Colonic mucosa (tissue), 4 donors: Measurements from ENCODE around the gene DGLUCY. TPM values are rescaled to one million over a fixed set of nuclear protein-coding genes. Genes with fewer than 3 reads are reported as not detected.

ENCODE experiments used
- DNase-seq: peaks from one replicate; pipeline ENCODE4 v3.0.0-alpha.2; 2020
- H3K27ac ChIP-seq: fragments of 200-600 bp; one replicate; pipeline ENCODE4 v1.8.0; 2021
- H3K27me3 ChIP-seq: fragments of 200-600 bp; one replicate; pipeline ENCODE4 v1.8.0; 2021
- H3K36me3 ChIP-seq: fragments of 200-600 bp; one replicate; pipeline ENCODE4 v1.8.0; 2021
- H3K4me1 ChIP-seq: fragments of 200-600 bp; one replicate; pipeline ENCODE4 v1.8.0; 2021; ENCODE audit warnings: mild to moderate bottlenecking
- H3K4me3 ChIP-seq: fragments of 200-600 bp; one replicate; pipeline ENCODE4 v1.8.0; 2021
- H3K9ac ChIP-seq, 2 donors: one replicate each; pipeline ENCODE4 v1.7.0; 2013; ENCODE audit warnings: control low read depth in 2 of 2, low read depth in 2 of 2, low read length in 2 of 2
- H3K9me3 ChIP-seq: fragments of 200-600 bp; one replicate; pipeline ENCODE4 v1.8.0; 2021
- CTCF ChIP-seq: fragments of 200-600 bp; IDR thresholded peaks from one replicate; pipeline ENCODE4 v1.8.0; 2022; ENCODE audit warnings: antibody characterized with exemption, mild to moderate bottlenecking
- intact Hi-C: fragments of 100-400 bp; cut with DNase I; formaldehyde crosslinking; loops from one replicate; pipeline ENCODE4 v1.14.1; 2022
- total RNA-seq, 2 donors: library from RNA; stranded (reverse); fragmentation: NEBNext Ultra II Directional in 1 of 2; extraction: Animal tissue kit (Norgen Biotek cat#: 25700) in 1 of 2; gene quantifications; one replicate each; pipeline ENCODE4 v1.2.1, GENCODE V29; 2021
- donor health status: healthy.
- donor health status: DM: no; HTN: no; CAD: no.
- donor health status: DM: no; HTN: no; CAD: no.

The DGLUCY gene
- total RNA-seq, 2 donors from 2014 or later: 67.3 to 105 TPM

DNA sequence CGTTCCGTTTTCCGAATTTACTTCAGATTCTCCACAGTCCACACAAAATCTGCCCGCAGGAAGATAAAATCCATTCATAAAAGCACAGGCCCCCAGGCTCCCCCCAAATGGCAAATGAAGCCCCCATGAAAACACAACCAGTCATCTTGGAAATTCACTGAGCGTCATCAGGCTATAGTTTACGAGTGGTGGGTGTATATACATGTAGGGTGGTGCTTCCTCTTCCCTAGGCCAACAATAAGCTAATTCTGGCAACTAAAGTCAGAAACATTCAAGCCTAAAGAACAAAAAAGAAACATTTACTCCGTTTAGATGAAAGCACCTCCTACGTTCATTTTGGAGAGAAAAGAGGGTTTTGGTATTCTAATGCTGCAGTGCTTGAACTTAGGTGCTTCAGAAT lies 124.8 kb downstream of the DGLUCY start:
- Histone ChIP-seq H3K36me3 (no peaks in the 10 kb centered on the region), H3K9ac (no peak overlapping the region), H3K27me3 (no peaks in the 10 kb centered on the region), H3K4me3 (no peak overlapping the region), H3K27ac (no peak overlapping the region), H3K9me3 (no peaks in the 10 kb centered on the region), H3K4me1 (no peaks in the 10 kb centered on the region)
- no peak for TF ChIP-seq CTCF
- intact Hi-C loops: no loop called here
- no peak for DNase-seq

GRCh38 chr14:91241863-91242262 lies 128.0 kb downstream of the DGLUCY start:
- no peak for TF ChIP-seq CTCF
- no peak for DNase-seq
- no peaks in the 10 kb centered on the region for H3K36me3 ChIP-seq
- H3K9ac ChIP-seq: no peak overlapping the region
- intact Hi-C loops: no loop called here
- H3K9me3 ChIP-seq: no peaks in the 10 kb centered on the region
- H3K27ac ChIP-seq: peak overlapping the region; percentile 2
- H3K27me3 ChIP-seq: no peaks in the 10 kb centered on the region
- no peaks in the 10 kb centered on the region for H3K4me1 ChIP-seq
- H3K4me3 ChIP-seq: no peak overlapping the region

DNA sequence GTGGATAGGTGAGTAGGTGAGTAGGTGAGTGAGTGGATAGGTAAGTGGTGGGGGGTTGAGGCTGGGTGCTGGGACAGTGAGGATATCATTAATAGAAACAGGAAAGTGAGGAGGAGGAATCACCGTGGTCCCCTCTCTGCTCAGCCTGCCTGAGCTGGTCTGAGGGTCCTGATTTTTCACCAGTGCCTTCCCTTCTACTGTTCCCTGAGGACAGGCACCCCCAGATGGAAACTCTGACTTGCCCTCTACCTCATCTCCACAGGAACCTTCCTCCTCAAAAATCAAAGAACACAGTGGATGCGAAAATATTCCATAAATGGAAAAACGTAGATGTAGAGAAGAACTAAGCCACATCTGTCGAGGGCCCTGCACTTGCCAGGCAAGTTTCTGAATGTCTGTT lies 128.8 kb downstream of the DGLUCY start:
- Histone ChIP-seq H3K27ac (no peak overlapping the region), H3K4me3 (no peak overlapping the region), H3K27me3 (no peaks in the 10 kb centered on the region), H3K9me3 (no peaks in the 10 kb centered on the region), H3K9ac (peak overlapping the region in 1 of 2 donors; percentile 26), H3K4me1 (no peaks in the 10 kb centered on the region), H3K36me3 (no peaks in the 10 kb centered on the region)
- DNase-seq: no peak
- TF ChIP-seq CTCF: no peak
- intact Hi-C loops: no loop called here

DNA sequence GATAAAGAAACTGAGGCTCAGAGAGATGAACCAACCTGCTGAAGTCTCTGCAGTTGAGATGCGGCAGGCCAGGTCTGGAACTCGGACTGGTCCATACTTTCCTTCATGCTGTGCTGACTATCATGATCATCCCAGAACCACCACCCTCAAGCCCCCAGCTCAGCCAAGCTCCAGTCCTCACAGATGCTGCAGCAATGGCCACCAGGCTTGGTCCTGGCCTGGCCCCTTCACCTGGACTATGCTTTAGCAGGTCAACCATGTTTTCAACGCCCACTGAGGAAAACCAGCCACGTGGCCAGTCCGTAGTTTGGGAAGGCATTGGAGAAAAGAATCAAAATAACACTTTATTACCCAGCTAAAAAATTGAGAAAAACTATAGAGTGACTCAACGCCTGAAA lies 129.2 kb downstream of the DGLUCY start:
- H3K9ac ChIP-seq: peak overlapping the region in 1 of 2 donors; percentile 16
- no peaks in the 10 kb centered on the region for H3K36me3 ChIP-seq
- H3K4me3 ChIP-seq: no peak overlapping the region
- DNase-seq: no peak
- no peaks in the 10 kb centered on the region for H3K27me3 ChIP-seq
- peak overlapping the region; percentile 27 for H3K27ac ChIP-seq
- H3K9me3 ChIP-seq: no peaks in the 10 kb centered on the region
- H3K4me1 ChIP-seq: no peaks in the 10 kb centered on the region
- no peak for TF ChIP-seq CTCF
- intact Hi-C loops: no loop called here

- intact Hi-C loops: no loop called here
- H3K4me1 ChIP-seq: no peaks in the 10 kb centered on the region
- H3K27ac ChIP-seq: peak within 1 kb of the TSS; percentile 48
- no peaks in the 10 kb centered on the region for H3K36me3 ChIP-seq
- H3K9ac ChIP-seq: peak within 1 kb of the TSS; percentile 16 to 48
- H3K27me3 ChIP-seq: no peaks in the 10 kb centered on the region
- TF ChIP-seq CTCF: no peak
- DNase-seq: peak; percentile 46
- no peak within 1 kb of the TSS for H3K4me3 ChIP-seq
- H3K9me3 ChIP-seq: no peaks in the 10 kb centered on the region
These were observed 130.6 kb downstream of the DGLUCY start, which contains the start of gene GPR68 for GRCh38 chr14:91244501-91244901. TSS of gene GPR68 (minus strand) at chr14:91244704. CDS start at chr14:91235050, 9,654 bp downstream.
